ENCODE results near the gene RPL13A. TPM values are rescaled to one million over a fixed set of nuclear protein-coding genes. Genes with fewer than 3 reads are reported as not detected.

RPL13A gene
- total and polyA plus RNA-seq, 9 donors: 3,682 to 9,736 (median 6,664) TPM

GRCh38 chr19:49463960-49464740 is 23.3 kb upstream of the RPL13A start:
- Histone ChIP-seq H3K4me3 (no peak overlapping the region), H3K9me3 (no peaks in the 10 kb centered on the region), H3K27me3 (no peaks in the 10 kb centered on the region), H3K4me1 (ENCODE audit: insufficient read depth) (no peaks in the 10 kb centered on the region), H3K36me3 (no peaks in the 10 kb centered on the region), H3K27ac (no peak overlapping the region)
- TF ChIP-seq POLR2A (IDR thresholded peaks at IDR 0.05) (no peak), EP300 (IDR thresholded peaks at IDR 0.05) (no peak), CTCF (IDR thresholded peaks at IDR 0.05) (no peak)
- intact Hi-C loops (cut with DNase I): no loop called here
- WGBS, 3 donors: 86 to 87% (median 87%) methylated on average over 37 to 39 of the region's 39 CpGs
- no peak for DNase-seq

- Histone ChIP-seq H3K27ac (no peak overlapping the region), H3K27me3 (no peaks in the 10 kb centered on the region), H3K36me3 (no peaks in the 10 kb centered on the region), H3K9me3 (no peaks in the 10 kb centered on the region), H3K4me1 (ENCODE audit: insufficient read depth) (no peaks in the 10 kb centered on the region), H3K4me3 (no peak overlapping the region)
- intact Hi-C loops (cut with DNase I): no loop called here
- no peak for TF ChIP-seq CTCF (IDR thresholded peaks at IDR 0.05)
- TF ChIP-seq POLR2A (IDR thresholded peaks at IDR 0.05): no peak
- no peak for TF ChIP-seq EP300 (IDR thresholded peaks at IDR 0.05)
- 87 to 92% (median 91%) methylated on average over 3 of the region's 3 CpGs for WGBS, 3 donors
- DNase-seq: no peak
Measured at GRCh38 chr19:49465371-49465770, 22.0 kb upstream of the RPL13A start.

- WGBS, 3 donors: 89 to 90% (median 89%) methylated on average over 19 of the region's 19 CpGs
- H3K36me3 ChIP-seq: no peaks in the 10 kb centered on the region
- no peak overlapping the region for H3K27ac ChIP-seq
- H3K4me3 ChIP-seq: no peak overlapping the region
- no peaks in the 10 kb centered on the region for H3K9me3 ChIP-seq
- no peak for DNase-seq
- TF ChIP-seq POLR2A (IDR thresholded peaks at IDR 0.05) (no peak), EP300 (IDR thresholded peaks at IDR 0.05) (no peak), CTCF (IDR thresholded peaks at IDR 0.05) (no peak)
- no peaks in the 10 kb centered on the region for H3K4me1 ChIP-seq (ENCODE audit: insufficient read depth)
- H3K27me3 ChIP-seq: no peaks in the 10 kb centered on the region
- intact Hi-C loops (cut with DNase I): no loop called here
Measured at GRCh38 chr19:49468199-49468598, 19.2 kb upstream of the RPL13A start.

- Histone ChIP-seq H3K36me3 (no peaks in the 10 kb centered on the region), H3K4me1 (ENCODE audit: insufficient read depth) (peaks cover 2% of the 10 kb centered on the region), H3K9me3 (no peaks in the 10 kb centered on the region), H3K27ac (no peak overlapping the region), H3K4me3 (no peak overlapping the region), H3K27me3 (no peaks in the 10 kb centered on the region)
- peak in 1 of 5 donors; percentile 83 for DNase-seq
- intact Hi-C loops (cut with DNase I): no loop called here
- TF ChIP-seq CTCF (IDR thresholded peaks at IDR 0.05) (no peak), EP300 (IDR thresholded peaks at IDR 0.05) (no peak), POLR2A (IDR thresholded peaks at IDR 0.05) (no peak)
- 59 to 63% (median 62%) methylated on average over 15 of the region's 15 CpGs for WGBS, 3 donors
Measured at GRCh38 chr19:49468746-49469447, 18.5 kb upstream of the RPL13A start.

Data from ovary (tissue), 9 donors.